Measurements from ENCODE around the gene RANBP17. TPM values are rescaled to one million over a fixed set of nuclear protein-coding genes. Genes with fewer than 3 reads are reported as not detected.
A peak's percentile ranks its signal among the peaks of the same experiment; 100 is the strongest.

RANBP17 gene
- total and polyA plus RNA-seq, 4 donors: 18.3 to 95.4 (median 31.6) TPM

DNA sequence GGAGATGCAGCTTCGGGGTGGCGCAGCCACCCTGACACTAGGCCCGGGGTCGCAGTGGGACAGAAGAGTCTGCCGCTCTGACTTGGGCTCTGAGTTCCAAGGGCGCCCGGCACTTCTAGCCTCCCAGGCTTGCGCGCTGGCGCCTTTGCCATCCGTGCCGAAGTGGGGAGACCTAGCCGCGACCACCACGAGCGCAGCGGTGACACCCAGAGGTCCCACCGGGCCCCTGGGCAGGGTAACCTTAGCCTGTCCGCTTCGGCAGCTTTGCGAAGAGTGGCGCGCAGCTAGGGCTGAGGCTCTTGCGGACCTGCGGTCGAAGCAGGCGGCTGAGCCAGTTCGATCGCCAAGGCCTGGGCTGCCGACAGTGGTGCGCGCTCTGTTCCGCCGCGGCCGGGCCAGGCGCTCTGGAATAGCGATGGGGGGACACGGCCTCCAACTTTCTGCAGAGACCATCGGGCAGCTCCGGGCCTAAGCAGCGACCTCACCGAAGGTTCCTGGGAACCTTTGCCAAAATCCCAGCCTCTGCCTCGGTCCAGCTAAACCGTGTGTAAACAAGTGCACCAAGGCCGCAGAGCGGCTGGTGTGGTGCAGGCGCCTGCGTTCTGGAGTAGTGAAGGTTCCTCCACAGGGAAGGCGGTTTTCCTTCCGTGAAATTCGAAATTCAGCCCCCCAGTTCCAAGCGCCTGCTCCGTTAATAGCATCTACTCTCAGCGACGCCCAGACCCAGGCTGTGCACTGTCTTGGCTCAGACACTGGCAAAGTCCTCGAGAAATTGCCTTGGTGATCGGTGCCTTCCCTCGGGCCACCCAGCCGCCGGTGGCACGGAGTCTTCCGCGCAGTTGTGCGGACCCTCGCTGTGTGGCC is 454.7 kb downstream of the RANBP17 start:
- peaks cover 1% of the 10 kb centered on the region for H3K9me3 ChIP-seq (ENCODE audit: control insufficient read depth, insufficient read depth, low read length)

DNA sequence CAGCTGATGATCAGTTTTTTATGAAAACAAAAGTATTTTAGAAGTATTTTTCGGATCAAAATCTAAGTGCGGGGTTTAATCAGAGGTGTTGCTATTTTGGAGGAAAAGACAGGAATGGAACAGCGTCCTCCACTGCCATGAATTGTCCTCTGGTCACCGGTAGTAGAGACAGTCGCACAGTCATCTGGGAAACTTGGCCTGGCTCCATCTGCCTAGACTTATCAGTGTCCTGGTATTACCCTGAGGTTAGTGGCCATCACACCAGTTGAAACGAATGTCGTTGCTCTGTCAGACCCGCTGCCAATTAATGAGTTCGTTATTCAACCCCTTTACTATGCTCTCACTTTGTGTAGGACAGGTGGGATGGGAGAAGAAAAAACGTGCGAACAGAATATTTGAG is 455.4 kb downstream of the RANBP17 start:
- H3K9me3 ChIP-seq (ENCODE audit: control insufficient read depth, insufficient read depth, low read length): peaks cover 1% of the 10 kb centered on the region
- no peak overlapping the region for H3K4me3 ChIP-seq (ENCODE audit: low read depth, low read length)
- peaks cover 92% of the 10 kb centered on the region for H3K27me3 ChIP-seq (ENCODE audit: control insufficient read depth, insufficient read depth, low read length)
- H3K4me1 ChIP-seq (ENCODE audit: control insufficient read depth, insufficient read depth, low read length): peaks cover 44% of the 10 kb centered on the region
- 20% methylated on average over 5 of the region's 11 CpGs for WGBS (ENCODE audit: insufficient coverage)
- peaks cover 17% of the 10 kb centered on the region for H3K36me3 ChIP-seq (ENCODE audit: control insufficient read depth, insufficient read depth, low read length)
- DNase-seq (ENCODE audit: low read depth in 4 of 6, low spot score in 6 of 6): peak in 2 of 6 donors; percentile 6 to 37
- no peak overlapping the region for H3K27ac ChIP-seq (ENCODE audit: low read depth, low read length)

More for the DNA sequence above, 454.7 kb downstream of the RANBP17 start:
- H3K27ac ChIP-seq (ENCODE audit: low read depth, low read length): no peak overlapping the region
- no peak overlapping the region for H3K4me3 ChIP-seq (ENCODE audit: low read depth, low read length)
- peaks cover 92% of the 10 kb centered on the region for H3K27me3 ChIP-seq (ENCODE audit: control insufficient read depth, insufficient read depth, low read length)
- peaks cover 19% of the 10 kb centered on the region for H3K36me3 ChIP-seq (ENCODE audit: control insufficient read depth, insufficient read depth, low read length)
- 2% methylated on average over 62 of the region's 66 CpGs for WGBS (ENCODE audit: insufficient coverage)
- peak in 2 of 6 donors; percentile 37 to 53 for DNase-seq (ENCODE audit: low read depth in 4 of 6, low spot score in 6 of 6)
- H3K4me1 ChIP-seq (ENCODE audit: control insufficient read depth, insufficient read depth, low read length): peaks cover 50% of the 10 kb centered on the region

DNA sequence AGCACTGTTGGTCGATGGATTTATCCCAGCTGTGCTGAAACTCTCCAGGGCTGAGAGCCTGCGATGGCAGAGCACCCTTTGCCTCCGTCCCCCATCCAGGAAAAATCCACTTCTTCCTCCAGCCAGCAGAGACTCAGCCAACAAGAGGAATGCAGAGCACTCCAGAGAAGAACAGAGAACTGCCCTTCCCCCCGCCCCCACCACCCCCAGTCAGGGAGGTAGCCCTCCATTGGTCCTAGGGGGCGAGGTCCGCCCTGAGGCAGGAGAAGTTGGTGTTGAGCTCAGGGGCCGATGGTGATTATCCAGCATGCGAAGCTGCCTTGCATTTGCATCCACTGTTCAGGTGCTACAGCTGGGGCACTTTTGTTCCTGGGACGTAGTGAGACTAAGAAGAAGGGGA is 456.2 kb downstream of the RANBP17 start:
- no peak for DNase-seq (ENCODE audit: low read depth in 4 of 6, low spot score in 6 of 6)
- H3K36me3 ChIP-seq (ENCODE audit: control insufficient read depth, insufficient read depth, low read length): peaks cover 13% of the 10 kb centered on the region
- H3K27ac ChIP-seq (ENCODE audit: low read depth, low read length): no peak overlapping the region
- peaks cover 87% of the 10 kb centered on the region for H3K27me3 ChIP-seq (ENCODE audit: control insufficient read depth, insufficient read depth, low read length)
- peaks cover 1% of the 10 kb centered on the region for H3K9me3 ChIP-seq (ENCODE audit: control insufficient read depth, insufficient read depth, low read length)
- no peak overlapping the region for H3K4me3 ChIP-seq (ENCODE audit: low read depth, low read length)
- 1% methylated on average over 8 of the region's 9 CpGs for WGBS (ENCODE audit: insufficient coverage)
- peaks cover 38% of the 10 kb centered on the region for H3K4me1 ChIP-seq (ENCODE audit: control insufficient read depth, insufficient read depth, low read length)

DNA sequence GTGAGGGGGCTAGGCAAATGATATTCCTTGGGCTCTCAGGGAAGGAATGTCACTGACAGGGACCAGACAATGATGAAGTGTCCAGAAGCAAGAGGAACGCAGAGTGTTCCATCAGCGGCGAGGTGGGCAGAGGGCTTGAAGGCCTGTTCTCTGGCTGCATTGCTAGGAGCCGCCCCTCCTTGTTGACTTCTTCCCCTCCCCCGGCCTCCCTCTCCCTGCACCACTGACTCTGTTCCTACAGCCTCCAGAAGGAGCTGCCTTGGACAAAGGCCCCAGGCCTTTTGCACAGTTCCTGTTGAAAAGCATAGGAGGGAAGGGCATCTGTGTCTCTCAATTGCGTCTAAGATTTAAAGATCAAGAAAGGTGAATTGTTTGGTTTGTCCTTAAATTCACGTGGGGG is 459.6 kb downstream of the RANBP17 start:
- H3K4me3 ChIP-seq (ENCODE audit: low read depth, low read length): no peak overlapping the region
- H3K9me3 ChIP-seq (ENCODE audit: control insufficient read depth, insufficient read depth, low read length): peaks cover 1% of the 10 kb centered on the region
- 81% methylated on average over 6 of the region's 7 CpGs for WGBS (ENCODE audit: insufficient coverage)
- peaks cover 1% of the 10 kb centered on the region for H3K36me3 ChIP-seq (ENCODE audit: control insufficient read depth, insufficient read depth, low read length)
- H3K27ac ChIP-seq (ENCODE audit: low read depth, low read length): no peak overlapping the region
- peaks cover 10% of the 10 kb centered on the region for H3K4me1 ChIP-seq (ENCODE audit: control insufficient read depth, insufficient read depth, low read length)
- H3K27me3 ChIP-seq (ENCODE audit: control insufficient read depth, insufficient read depth, low read length): peaks cover 72% of the 10 kb centered on the region
- DNase-seq (ENCODE audit: low read depth in 4 of 6, low spot score in 6 of 6): no peak

DNA sequence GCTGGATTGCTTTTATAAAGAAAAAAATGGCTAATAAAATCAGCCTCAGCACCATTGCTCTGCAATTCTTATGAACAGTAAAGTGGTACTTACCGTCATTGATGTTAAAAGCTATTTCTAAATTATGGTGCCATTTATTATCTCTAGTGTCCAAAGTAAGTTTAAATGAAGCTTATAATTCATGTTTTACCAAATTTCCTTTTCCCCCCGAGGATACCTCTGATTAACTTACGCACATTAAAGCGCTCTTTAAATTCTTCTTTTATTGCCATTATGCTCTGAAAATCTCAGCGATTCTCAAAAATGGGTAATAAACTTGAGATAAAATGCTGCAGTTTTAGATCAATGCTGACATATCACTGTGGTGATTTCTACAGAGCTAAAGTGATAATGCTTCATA is 460.7 kb downstream of the RANBP17 start:
- no peak overlapping the region for H3K27ac ChIP-seq (ENCODE audit: low read depth, low read length)
- peaks cover 1% of the 10 kb centered on the region for H3K9me3 ChIP-seq (ENCODE audit: control insufficient read depth, insufficient read depth, low read length)
- WGBS (ENCODE audit: insufficient coverage): no CpG with 5 or more reads among the region's 5 CpGs
- H3K4me1 ChIP-seq (ENCODE audit: control insufficient read depth, insufficient read depth, low read length): peaks cover 3% of the 10 kb centered on the region
- peaks cover 61% of the 10 kb centered on the region for H3K27me3 ChIP-seq (ENCODE audit: control insufficient read depth, insufficient read depth, low read length)
- no peak overlapping the region for H3K4me3 ChIP-seq (ENCODE audit: low read depth, low read length)
- DNase-seq (ENCODE audit: low read depth in 4 of 6, low spot score in 6 of 6): peak in 1 of 6 donors; percentile 90
- no peaks in the 10 kb centered on the region for H3K36me3 ChIP-seq (ENCODE audit: control insufficient read depth, insufficient read depth, low read length)

DNA sequence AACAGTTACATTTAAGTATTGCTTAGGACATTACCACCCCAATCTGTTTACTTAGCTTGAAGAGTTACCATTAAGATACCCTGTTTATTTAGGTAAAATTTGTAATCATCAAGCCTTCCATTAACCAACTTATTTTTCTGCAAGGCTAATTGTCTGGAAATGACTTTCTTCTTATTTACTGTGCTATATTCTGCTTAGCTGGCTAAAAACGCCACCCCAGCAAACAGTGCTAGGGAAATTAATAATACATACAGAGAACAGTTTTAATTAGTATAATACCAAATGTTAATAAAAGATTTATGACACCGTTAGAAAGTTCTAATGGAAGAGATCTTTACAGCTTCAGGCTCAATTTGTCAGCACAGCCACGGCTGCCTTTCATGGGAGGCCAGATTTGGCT is 461.2 kb downstream of the RANBP17 start:
- no peak for DNase-seq (ENCODE audit: low read depth in 4 of 6, low spot score in 6 of 6)
- Histone ChIP-seq H3K4me1 (ENCODE audit: control insufficient read depth, insufficient read depth, low read length) (no peaks in the 10 kb centered on the region), H3K27ac (ENCODE audit: low read depth, low read length) (no peak overlapping the region), H3K9me3 (ENCODE audit: control insufficient read depth, insufficient read depth, low read length) (peaks cover 1% of the 10 kb centered on the region), H3K4me3 (ENCODE audit: low read depth, low read length) (no peak overlapping the region), H3K36me3 (ENCODE audit: control insufficient read depth, insufficient read depth, low read length) (no peaks in the 10 kb centered on the region), H3K27me3 (ENCODE audit: control insufficient read depth, insufficient read depth, low read length) (peaks cover 59% of the 10 kb centered on the region)
- 45% methylated on average over 1 of the region's 3 CpGs for WGBS (ENCODE audit: insufficient coverage)

DNA sequence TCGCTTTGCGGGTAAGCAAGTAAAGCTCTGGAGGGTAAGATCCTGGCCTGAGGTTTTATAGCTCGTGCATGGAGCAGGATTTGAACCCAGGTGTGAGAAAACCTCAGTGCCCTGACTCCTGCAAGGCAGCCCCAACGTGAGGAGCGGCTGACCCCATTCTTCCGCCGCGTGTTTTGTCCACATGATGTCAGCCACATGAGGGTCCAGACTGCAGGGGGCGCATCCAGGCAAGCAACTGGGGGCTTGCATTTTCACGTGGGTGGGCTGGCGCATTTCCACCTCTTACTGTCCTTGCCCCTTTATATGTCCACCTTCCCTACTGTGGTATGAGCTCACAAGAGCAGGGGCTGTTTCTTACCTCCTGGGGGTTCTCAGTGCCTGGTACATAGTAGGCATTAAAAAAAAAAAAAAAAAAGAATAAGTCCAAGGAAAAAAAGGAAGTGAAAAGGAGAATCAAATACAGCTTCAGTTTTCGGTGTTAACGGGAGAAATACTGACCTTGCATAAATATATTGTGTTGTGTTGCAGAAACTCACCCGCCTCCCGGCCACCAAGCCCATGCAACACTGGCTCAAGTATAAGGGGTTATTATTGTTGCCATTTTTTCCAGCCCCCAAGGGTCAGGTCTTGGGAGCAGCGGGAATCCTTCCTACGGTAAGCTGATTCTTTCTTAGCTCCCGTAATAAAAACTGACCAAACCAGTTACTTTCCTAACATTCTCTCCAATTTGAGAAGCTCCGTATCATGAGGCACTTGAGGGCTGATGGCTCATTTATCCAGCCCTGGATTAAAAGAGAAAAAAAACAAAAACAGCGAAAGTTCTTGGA is 462.2 kb downstream of the RANBP17 start:
- Histone ChIP-seq H3K27ac (ENCODE audit: low read depth, low read length) (no peak overlapping the region), H3K9me3 (ENCODE audit: control insufficient read depth, insufficient read depth, low read length) (no peaks in the 10 kb centered on the region), H3K36me3 (ENCODE audit: control insufficient read depth, insufficient read depth, low read length) (no peaks in the 10 kb centered on the region), H3K4me3 (ENCODE audit: low read depth, low read length) (no peak overlapping the region), H3K4me1 (ENCODE audit: control insufficient read depth, insufficient read depth, low read length) (no peaks in the 10 kb centered on the region), H3K27me3 (ENCODE audit: control insufficient read depth, insufficient read depth, low read length) (peaks cover 53% of the 10 kb centered on the region)
- 43% methylated on average over 14 of the region's 20 CpGs for WGBS (ENCODE audit: insufficient coverage)
- peak in 1 of 6 donors; percentile 8 for DNase-seq (ENCODE audit: low read depth in 4 of 6, low spot score in 6 of 6)

DNA sequence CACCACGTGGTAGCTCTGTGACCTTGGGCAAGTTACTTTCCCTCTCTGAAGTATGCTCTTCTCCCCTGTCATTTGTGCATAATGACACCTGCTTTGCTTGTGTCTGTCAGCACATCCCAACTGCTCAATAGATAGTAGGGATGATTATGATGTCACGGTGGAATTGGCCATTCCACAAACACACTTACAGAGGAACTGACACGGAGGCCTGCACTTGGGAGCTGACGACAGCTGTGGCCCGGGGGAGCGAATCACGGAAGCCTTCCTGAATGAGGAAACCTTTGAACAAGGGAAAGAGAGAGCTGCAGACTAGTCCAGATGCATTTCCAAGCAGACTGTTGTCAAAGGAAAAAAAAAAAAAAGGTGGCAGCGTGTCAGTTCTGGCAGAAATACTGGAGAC is 468.2 kb downstream of the RANBP17 start:
- no peaks in the 10 kb centered on the region for H3K36me3 ChIP-seq (ENCODE audit: control insufficient read depth, insufficient read depth, low read length)
- H3K4me1 ChIP-seq (ENCODE audit: control insufficient read depth, insufficient read depth, low read length): no peaks in the 10 kb centered on the region
- 70% methylated on average over 3 of the region's 8 CpGs for WGBS (ENCODE audit: insufficient coverage)
- H3K4me3 ChIP-seq (ENCODE audit: low read depth, low read length): no peak overlapping the region
- no peak for DNase-seq (ENCODE audit: low read depth in 4 of 6, low spot score in 6 of 6)
- peaks cover 13% of the 10 kb centered on the region for H3K27me3 ChIP-seq (ENCODE audit: control insufficient read depth, insufficient read depth, low read length)
- H3K9me3 ChIP-seq (ENCODE audit: control insufficient read depth, insufficient read depth, low read length): no peaks in the 10 kb centered on the region
- no peak overlapping the region for H3K27ac ChIP-seq (ENCODE audit: low read depth, low read length)

DNA sequence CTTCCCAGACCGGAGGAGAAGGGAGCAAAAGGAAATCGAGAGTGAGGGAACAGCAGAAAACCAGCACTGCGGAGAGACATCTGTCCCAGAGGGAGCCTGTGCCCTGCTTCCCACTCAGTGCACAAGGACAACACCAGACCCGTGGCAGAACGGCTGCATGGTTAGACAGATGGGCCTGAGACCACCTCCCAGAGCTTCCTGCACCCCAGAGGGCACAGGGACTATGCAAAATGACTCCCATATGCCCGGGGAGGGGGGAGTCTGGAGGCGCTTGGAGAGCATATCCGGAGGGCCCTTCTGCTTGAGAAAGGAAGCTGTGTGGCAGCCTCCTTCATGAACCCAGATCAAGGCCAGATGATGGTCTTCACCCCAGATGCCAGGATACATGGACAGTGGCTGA is 473.8 kb downstream of the RANBP17 start:
- Histone ChIP-seq H3K4me1 (ENCODE audit: control insufficient read depth, insufficient read depth, low read length) (peaks cover 11% of the 10 kb centered on the region), H3K4me3 (ENCODE audit: low read depth, low read length) (no peak overlapping the region), H3K36me3 (ENCODE audit: control insufficient read depth, insufficient read depth, low read length) (no peaks in the 10 kb centered on the region), H3K27me3 (ENCODE audit: control insufficient read depth, insufficient read depth, low read length) (peaks cover 26% of the 10 kb centered on the region), H3K9me3 (ENCODE audit: control insufficient read depth, insufficient read depth, low read length) (no peaks in the 10 kb centered on the region), H3K27ac (ENCODE audit: low read depth, low read length) (no peak overlapping the region)
- 60% methylated on average over 7 of the region's 8 CpGs for WGBS (ENCODE audit: insufficient coverage)
- DNase-seq (ENCODE audit: low read depth in 4 of 6, low spot score in 6 of 6): no peak
